ENCODE results near the gene SMIM36.
"Not testable (repeated sequence)": the region's sequence is repeated elsewhere in the genome, so short reads cannot be mapped to it uniquely, and the experiment has no call there.

The SMIM36 gene

GRCh38 chr17:55501626-55502025 is 9.6 kb downstream of the SMIM36 start:
- DNase-seq: not testable (repeated sequence)

- no peak for DNase-seq
These were observed 11.1 kb downstream of the SMIM36 start for GRCh38 chr17:55500103-55500502.

- no peak for DNase-seq
These were observed 15.0 kb downstream of the SMIM36 start for GRCh38 chr17:55496094-55496881.

- no peak for DNase-seq
These were observed 16.0 kb downstream of the SMIM36 start for GRCh38 chr17:55495239-55495638.

- no peak for DNase-seq
These were observed 18.4 kb downstream of the SMIM36 start for GRCh38 chr17:55492781-55493341.

GRCh38 chr17:55490376-55490775 is 20.9 kb downstream of the SMIM36 start:
- DNase-seq: no peak

- DNase-seq: no peak
These were observed 23.4 kb downstream of the SMIM36 start for GRCh38 chr17:55487695-55488432.

GRCh38 chr17:55484575-55484974 is 26.7 kb downstream of the SMIM36 start:
- no peak for DNase-seq

GRCh38 chr17:55482591-55483389 is 28.5 kb downstream of the SMIM36 start:
- no peak for DNase-seq

- no peak for DNase-seq
These were observed 30.5 kb downstream of the SMIM36 start for GRCh38 chr17:55480631-55481315.

GRCh38 chr17:55479903-55480302 is 31.3 kb downstream of the SMIM36 start:
- no peak for DNase-seq

GRCh38 chr17:55478971-55479370 is 32.3 kb downstream of the SMIM36 start:
- no peak for DNase-seq

GRCh38 chr17:55466671-55467070 is 44.6 kb downstream of the SMIM36 start:
- DNase-seq: no peak

- DNase-seq: not testable (repeated sequence)
These were observed 45.5 kb downstream of the SMIM36 start for GRCh38 chr17:55465771-55466170.

GRCh38 chr17:55463600-55463999 is 47.7 kb downstream of the SMIM36 start:
- DNase-seq: no peak

- DNase-seq: no peak
These were observed 48.5 kb downstream of the SMIM36 start for GRCh38 chr17:55462711-55463110.

GRCh38 chr17:55462234-55462633 is 49.0 kb downstream of the SMIM36 start:
- DNase-seq: no peak

GRCh38 chr17:55458978-55459377 is 52.3 kb downstream of the SMIM36 start:
- peak; percentile 49 for DNase-seq

- DNase-seq: no peak
These were observed 52.9 kb downstream of the SMIM36 start for GRCh38 chr17:55458287-55458900.

GRCh38 chr17:55456307-55457240 is 54.7 kb downstream of the SMIM36 start:
- DNase-seq: no peak

Data from stimulated activated naive CD4-positive, alpha-beta T cell treated with Interleukin-2 at 50 U/mL for 16 hours (primary cell).